KMS-11 (cell line): Measurements from ENCODE around the gene ZNF195.
A peak's percentile ranks its signal among the peaks of the same experiment; 100 is the strongest.
"Not testable (repeated sequence)": the region's sequence is repeated elsewhere in the genome, so short reads cannot be mapped to it uniquely, and the experiment has no call there.

ENCODE experiments used
- H2AFZ ChIP-seq: fragments of 200-600 bp; sonication (generic); 2 replicates; pipeline ENCODE4 v1.6.1; 2016; ENCODE audit warnings: antibody characterized with exemption, mixed run types, low read depth
- H3K27ac ChIP-seq: fragments of 200-600 bp; sonication (generic); 2 replicates; pipeline ENCODE4 v1.6.1; 2016; ENCODE audit warnings: mild to moderate bottlenecking, mixed run types
- H3K27me3 ChIP-seq: fragments of 200-600 bp; sonication (generic); 2 replicates; pipeline ENCODE4 v1.6.1; 2017; ENCODE audit warnings: mild to moderate bottlenecking, low read depth, mixed run types, moderate library complexity; ENCODE audit not compliant: insufficient read depth
- H3K36me3 ChIP-seq: fragments of 200-600 bp; sonication (generic); 2 replicates; pipeline ENCODE4 v1.6.1; 2017; ENCODE audit warnings: mild to moderate bottlenecking, mixed run types; ENCODE audit not compliant: insufficient read depth
- H3K4me1 ChIP-seq: fragments of 200-600 bp; sonication (generic); 2 replicates; pipeline ENCODE4 v1.6.1; 2016; ENCODE audit warnings: mild to moderate bottlenecking, low read depth, mixed run types; ENCODE audit not compliant: poor library complexity, severe bottlenecking
- H3K4me2 ChIP-seq: fragments of 200-600 bp; sonication (generic); 2 replicates; pipeline ENCODE4 v1.7.0; 2016; ENCODE audit warnings: mild to moderate bottlenecking, mixed run types
- H3K4me3 ChIP-seq: fragments of 200-600 bp; sonication (generic); IDR thresholded peaks from 2 replicates; pipeline ENCODE4 v1.6.1; 2017; ENCODE audit warnings: low read depth, low read length, mixed read lengths; ENCODE audit not compliant: insufficient read depth
- H3K79me2 ChIP-seq: fragments of 200-600 bp; sonication (generic); 2 replicates; pipeline ENCODE4 v1.6.1; 2016; ENCODE audit warnings: low read depth, mixed run types; ENCODE audit not compliant: insufficient read depth
- H3K9ac ChIP-seq: fragments of 200-600 bp; sonication (generic); 2 replicates; pipeline ENCODE4 v1.6.1; 2016; ENCODE audit warnings: mild to moderate bottlenecking, mixed run types
- H4K20me1 ChIP-seq: fragments of 200-600 bp; sonication (generic); 2 replicates; pipeline ENCODE4 v1.6.1; 2016; ENCODE audit warnings: mild to moderate bottlenecking, mixed run types; ENCODE audit not compliant: insufficient read depth
- CTCF ChIP-seq: fragments of 200-600 bp; sonication (generic); conservative IDR thresholded peaks from 2 replicates; pipeline ENCODE4 v1.6.1; 2017; ENCODE audit warnings: low read depth, mild to moderate bottlenecking, antibody characterized with exemption, low read length, moderate library complexity, mixed read lengths

Gene ZNF195

GRCh38 chr11:3419496-3419895 is 40.5 kb upstream of the ZNF195 start:
- not testable (repeated sequence) for H2AFZ ChIP-seq, H3K27ac ChIP-seq, H4K20me1 ChIP-seq, H3K4me1 ChIP-seq, H3K4me3 ChIP-seq, H3K9ac ChIP-seq, H3K36me3 ChIP-seq, H3K4me2 ChIP-seq, H3K27me3 ChIP-seq, H3K79me2 ChIP-seq

GRCh38 chr11:3417047-3417446 is 38.1 kb upstream of the ZNF195 start:
- not testable (repeated sequence) for H3K4me3 ChIP-seq, H3K9ac ChIP-seq, H3K36me3 ChIP-seq, H3K4me2 ChIP-seq, H2AFZ ChIP-seq, H3K27ac ChIP-seq, H3K4me1 ChIP-seq, H4K20me1 ChIP-seq, H3K79me2 ChIP-seq, H3K27me3 ChIP-seq
- TF ChIP-seq CTCF = peak; percentile 36

GRCh38 chr11:3415301-3415700 is 36.4 kb upstream of the ZNF195 start:
- H3K4me1 ChIP-seq, H3K4me3 ChIP-seq, H3K36me3 ChIP-seq, H3K79me2 ChIP-seq, H3K27ac ChIP-seq, H4K20me1 ChIP-seq, H3K9ac ChIP-seq, H3K4me2 ChIP-seq, H2AFZ ChIP-seq, H3K27me3 ChIP-seq: not testable (repeated sequence)

DNA sequence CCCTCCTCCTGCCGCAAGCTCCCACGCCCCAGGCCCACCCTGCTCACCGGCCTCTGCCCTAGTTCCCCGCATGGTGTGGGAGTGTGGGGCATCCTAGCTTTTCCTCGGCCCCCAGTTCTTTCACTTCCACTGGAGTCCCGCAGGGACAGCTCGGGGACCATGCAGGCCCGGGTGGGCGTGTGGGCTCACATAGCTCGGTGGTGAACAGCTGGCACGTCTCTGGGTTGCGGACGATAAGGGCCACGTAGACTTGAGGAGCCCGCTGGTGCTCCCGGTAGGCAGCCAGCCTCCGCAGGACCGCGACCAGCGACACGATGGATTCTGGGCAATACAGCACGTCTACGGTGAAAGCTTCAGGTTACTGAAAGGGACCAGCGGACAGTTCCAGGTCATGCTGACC is 34.7 kb upstream of the ZNF195 start:
- not testable (repeated sequence) for H3K27ac ChIP-seq, H2AFZ ChIP-seq, H3K27me3 ChIP-seq, H3K36me3 ChIP-seq, H3K4me3 ChIP-seq, H3K79me2 ChIP-seq, H4K20me1 ChIP-seq, H3K4me1 ChIP-seq, H3K9ac ChIP-seq, H3K4me2 ChIP-seq

DNA sequence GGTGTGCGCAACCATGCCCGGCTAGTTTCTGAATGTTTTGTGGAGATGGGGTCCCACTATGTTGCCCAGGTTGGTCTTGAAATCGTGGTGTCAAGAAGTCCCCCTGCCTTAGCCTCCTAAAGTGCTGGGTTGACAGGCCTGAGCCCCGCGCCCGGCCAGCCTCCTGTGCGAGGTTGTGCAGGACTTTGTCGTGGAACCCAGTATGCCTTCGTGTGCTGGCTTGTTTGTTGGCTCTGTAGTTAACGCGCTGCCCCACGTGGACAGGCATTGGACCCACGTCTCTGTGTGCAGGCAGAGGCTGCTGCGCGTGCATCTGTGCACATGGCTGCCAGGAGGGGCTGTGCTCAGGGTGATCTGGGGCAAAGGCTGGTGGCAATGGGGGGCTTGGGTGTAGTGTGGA is 33.9 kb upstream of the ZNF195 start:
- Histone ChIP-seq H4K20me1 (no peaks in the 10 kb centered on the region), H3K36me3 (no peaks in the 10 kb centered on the region), H3K4me3 (no peak overlapping the region), H3K27me3 (0 out of 2 replicates have a peak, but pooled peaks cover 8% of the 10 kb centered on the region), H3K27ac (no peak overlapping the region), H3K4me1 (no peaks in the 10 kb centered on the region), H3K4me2 (no peak overlapping the region), H3K79me2 (no peaks in the 10 kb centered on the region), H3K9ac (no peak overlapping the region), H2AFZ (no peak overlapping the region)
- TF ChIP-seq CTCF = no peak

- not testable (repeated sequence) for H3K27ac ChIP-seq, H3K4me1 ChIP-seq, H3K27me3 ChIP-seq, H3K4me2 ChIP-seq, H4K20me1 ChIP-seq, H3K9ac ChIP-seq, H3K36me3 ChIP-seq, H3K79me2 ChIP-seq, H3K4me3 ChIP-seq
- H2AFZ ChIP-seq = 0 out of 2 replicates have a peak overlapping the region, but pooled peaks have one; percentile 8
- TF ChIP-seq CTCF = peak; percentile 69
Measured at GRCh38 chr11:3408722-3409121, 29.8 kb upstream of the ZNF195 start.

GRCh38 chr11:3408058-3408605 is 29.2 kb upstream of the ZNF195 start:
- not testable (repeated sequence) for H3K4me1 ChIP-seq, H3K27me3 ChIP-seq, H3K9ac ChIP-seq, H3K36me3 ChIP-seq, H3K79me2 ChIP-seq, H3K27ac ChIP-seq, H3K4me3 ChIP-seq, H4K20me1 ChIP-seq, H3K4me2 ChIP-seq
- 0 out of 2 replicates have a peak overlapping the region, but pooled peaks have one; percentile 8 for H2AFZ ChIP-seq

- not testable (repeated sequence) for H2AFZ ChIP-seq, H3K27me3 ChIP-seq, H3K79me2 ChIP-seq, H3K4me1 ChIP-seq, H3K9ac ChIP-seq, H3K4me3 ChIP-seq, H3K27ac ChIP-seq, H3K36me3 ChIP-seq, H3K4me2 ChIP-seq, H4K20me1 ChIP-seq
Measured at GRCh38 chr11:3406937-3407336, 28.0 kb upstream of the ZNF195 start.
